Right lobe of liver (tissue), 6 donors: Measurements from ENCODE around the gene GALNT2. TPM values are rescaled to one million over a fixed set of nuclear protein-coding genes. Genes with fewer than 3 reads are reported as not detected.
A peak's percentile ranks its signal among the peaks of the same experiment; 100 is the strongest.

Source experiments
- ATAC-seq, 4 donors: fragments of 200-7000 bp; cut with Tn5 transposase; one replicate each; pipeline ENCODE4 v1.9.1; 2020; ENCODE audit warnings: mild to moderate bottlenecking in 4 of 4, moderate library complexity in 4 of 4
- DNase-seq, 3 donors: peaks; one replicate each; pipeline ENCODE4 v3.0.0-alpha.2; 2020
- H3K27ac ChIP-seq, 3 donors: fragments of 200-600 bp; one replicate each; pipeline ENCODE4 v1.8.0; 2022
- H3K27me3 ChIP-seq, 2 donors: fragments of 200-600 bp; one replicate each; pipeline ENCODE4 v1.8.0; 2022
- H3K36me3 ChIP-seq, 4 donors: fragments of 200-600 bp; sonication (generic) in 1 of 4; one replicate each; pipeline versions ENCODE4 v1.5.1 to v1.8.0; 2017 to 2022; ENCODE audit warnings: control low read depth in 1 of 4
- H3K4me1 ChIP-seq, 4 donors: fragments of 200-600 bp; sonication (generic) in 1 of 4; one replicate each; pipeline versions ENCODE4 v1.5.1 to v1.8.0; 2017 to 2022; ENCODE audit warnings: control low read depth in 1 of 4
- H3K4me3 ChIP-seq, 3 donors: fragments of 200-600 bp; one replicate each; pipeline ENCODE4 v1.8.0; 2022
- H3K9me3 ChIP-seq, 4 donors: fragments of 200-600 bp; sonication (generic) in 1 of 4; one replicate each; pipeline versions ENCODE4 v1.5.1 to v1.8.0; 2017 to 2022; ENCODE audit warnings: control low read depth in 1 of 4
- POLR2A ChIP-seq: fragments of 450-650 bp; IDR thresholded peaks from one replicate; pipeline ENCODE4 v1.6.1; 2017; ENCODE audit warnings: antibody characterized with exemption, mild to moderate bottlenecking
- WGBS: methylation state at CpG from one replicate; pipeline ENCODE4 v1.1.6; 2018; ENCODE audit warnings: low coverage, low lambda C conversion rate; ENCODE audit not compliant: insufficient coverage; ENCODE audit errors: missing lambda C conversion rate; 5-methylcytosine and 5-hydroxymethylcytosine counted together
- intact Hi-C, 2 donors: fragments of 100-400 bp; cut with DNase I; formaldehyde crosslinking; loops; one replicate each; pipeline versions ENCODE4 v1.11.2 to v1.14.1; 2022
- total RNA-seq, 6 experiments: library from RNA; depleted of rRNA in 2 of 6; stranded (reverse); fragments of >200 nt in 2 of 6; fragmentation: NEBNext Ultra II Directional in 3 of 6; extraction: Animal tissue kit (Norgen Biotek cat#: 25700) in 3 of 6; gene quantifications; one replicate each; pipeline versions ENCODE4 v1.1.0 to v1.2.4, GENCODE V29; 2016 to 2023
- TF ChIP-seq, protein P1 (sequence below), 4 donors: fragments of 200-600 bp in 3 of 4; fragments of 450-650 bp in 1 of 4; IDR thresholded peaks; one replicate each; pipeline versions ENCODE4 v1.5.1 to v1.8.0; 2016 to 2022; ENCODE audit warnings: antibody characterized with exemption in 4 of 4, mild to moderate bottlenecking in 2 of 4
- donor health status: DM: no; HTN: yes; CAD: no.
- donor health status: DM: no; HTN: no; CAD: no.
- donor health status: DM: no; HTN: no; CAD: no.
- donor health status: DM: no; HTN: yes; CAD: no.
- donor health status: DM: no; HTN: yes; CAD: no.

GALNT2 gene
- total RNA-seq, 6 experiments from 2014 or later = 58.0 to 152 (median 131) TPM

DNA sequence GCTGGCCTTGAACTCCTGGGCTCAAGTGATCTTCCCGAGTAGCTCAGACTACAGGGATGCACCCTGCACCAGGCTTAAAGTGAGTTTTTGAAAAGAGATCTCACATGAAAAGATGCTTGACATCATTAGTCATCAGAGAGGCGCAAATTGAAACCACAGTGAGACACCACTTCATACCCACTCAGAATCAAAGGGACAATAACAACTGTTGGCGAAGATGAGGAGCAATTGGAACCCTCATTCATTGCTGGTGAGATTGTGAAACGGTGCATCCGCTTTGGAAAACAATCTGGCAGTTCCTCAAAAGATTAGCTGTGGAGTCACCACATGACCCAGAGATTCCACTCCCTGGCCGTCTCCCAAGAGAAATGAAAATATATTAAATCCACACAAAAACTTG lies 236.8 kb downstream of the GALNT2 start:
- H3K27me3 ChIP-seq = no peaks in the 10 kb centered on the region
- ATAC-seq = peak; percentile 62 to 67 (median 66)

DNA sequence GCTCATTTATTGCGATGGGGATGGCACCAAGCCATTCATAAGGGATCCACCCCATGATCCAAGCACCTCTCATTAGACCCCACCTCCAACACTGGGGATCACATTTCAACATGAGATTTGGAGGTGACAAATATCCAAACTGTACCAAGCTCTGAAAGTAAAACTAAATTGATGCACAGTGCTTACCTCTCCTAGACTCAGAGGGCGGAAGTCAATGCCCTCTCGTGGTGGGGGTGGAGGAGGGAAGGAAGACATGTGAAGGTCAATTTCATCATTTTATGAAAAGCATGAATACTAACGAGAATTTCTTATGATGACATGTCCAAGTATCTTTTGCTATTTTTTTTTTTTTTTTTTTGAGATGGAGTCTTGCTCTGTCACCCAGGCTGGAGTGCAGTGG lies 239.1 kb downstream of the GALNT2 start:
- TF ChIP-seq, protein P1, sequence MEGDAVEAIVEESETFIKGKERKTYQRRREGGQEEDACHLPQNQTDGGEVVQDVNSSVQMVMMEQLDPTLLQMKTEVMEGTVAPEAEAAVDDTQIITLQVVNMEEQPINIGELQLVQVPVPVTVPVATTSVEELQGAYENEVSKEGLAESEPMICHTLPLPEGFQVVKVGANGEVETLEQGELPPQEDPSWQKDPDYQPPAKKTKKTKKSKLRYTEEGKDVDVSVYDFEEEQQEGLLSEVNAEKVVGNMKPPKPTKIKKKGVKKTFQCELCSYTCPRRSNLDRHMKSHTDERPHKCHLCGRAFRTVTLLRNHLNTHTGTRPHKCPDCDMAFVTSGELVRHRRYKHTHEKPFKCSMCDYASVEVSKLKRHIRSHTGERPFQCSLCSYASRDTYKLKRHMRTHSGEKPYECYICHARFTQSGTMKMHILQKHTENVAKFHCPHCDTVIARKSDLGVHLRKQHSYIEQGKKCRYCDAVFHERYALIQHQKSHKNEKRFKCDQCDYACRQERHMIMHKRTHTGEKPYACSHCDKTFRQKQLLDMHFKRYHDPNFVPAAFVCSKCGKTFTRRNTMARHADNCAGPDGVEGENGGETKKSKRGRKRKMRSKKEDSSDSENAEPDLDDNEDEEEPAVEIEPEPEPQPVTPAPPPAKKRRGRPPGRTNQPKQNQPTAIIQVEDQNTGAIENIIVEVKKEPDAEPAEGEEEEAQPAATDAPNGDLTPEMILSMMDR (IDR thresholded peaks at IDR 0.05) = no peak
- TF ChIP-seq POLR2A = no peak
- H3K36me3 ChIP-seq = no peaks in the 10 kb centered on the region
- peaks cover 0 to 11% (median 0%) of the 10 kb centered on the region in 4 donors for H3K4me1 ChIP-seq
- no peak overlapping the region for H3K4me3 ChIP-seq
- ATAC-seq (no peak), DNase-seq (no peak)
- H3K27ac ChIP-seq = no peak overlapping the region
- intact Hi-C loops = loop anchor here in 1 of 2 donors (5.0 kb wide), 1 partner anchor 644 kb away; no protein-coding TSS in a partner anchor
- H3K9me3 ChIP-seq = no peaks in the 10 kb centered on the region
- no peaks in the 10 kb centered on the region for H3K27me3 ChIP-seq
- 42% methylated on average over 4 of the region's 4 CpGs for WGBS

More for the DNA sequence above, 236.8 kb downstream of the GALNT2 start:
- no peak for DNase-seq
- TF ChIP-seq, protein P1 (IDR thresholded peaks at IDR 0.05) = no peak
- intact Hi-C loops = no loop called here
- no peaks in the 10 kb centered on the region for H3K9me3 ChIP-seq
- H3K27ac ChIP-seq = no peak overlapping the region
- WGBS = 14% methylated on average over 6 of the region's 6 CpGs
- no peaks in the 10 kb centered on the region for H3K36me3 ChIP-seq
- peaks cover 0 to 15% (median 0%) of the 10 kb centered on the region in 4 donors for H3K4me1 ChIP-seq
- no peak overlapping the region for H3K4me3 ChIP-seq

DNA sequence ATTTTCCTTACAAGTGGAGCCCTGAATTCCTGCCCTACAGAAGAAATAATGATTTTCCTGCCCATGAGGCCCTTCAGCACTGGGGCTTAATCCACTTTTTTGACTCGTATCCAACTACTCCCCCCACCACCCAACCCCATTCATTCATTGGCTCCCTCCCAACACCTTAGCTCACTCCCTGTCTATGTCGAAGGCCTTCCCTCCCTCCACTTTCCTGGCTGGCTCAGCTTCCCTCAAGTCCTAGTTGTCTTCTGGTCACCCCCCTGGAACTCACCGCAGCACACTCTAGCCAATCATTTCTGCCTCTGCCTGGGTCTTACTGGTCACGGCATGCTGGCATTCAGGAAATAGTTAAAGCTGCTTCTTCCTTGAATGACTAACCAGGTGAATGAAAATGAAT lies 240.2 kb downstream of the GALNT2 start:
- WGBS = 59% methylated on average over 4 of the region's 4 CpGs
- Histone ChIP-seq H3K4me1 (peaks cover 0 to 11% (median 0%) of the 10 kb centered on the region in 4 donors), H3K4me3 (no peak overlapping the region), H3K36me3 (no peaks in the 10 kb centered on the region), H3K27ac (no peak overlapping the region), H3K27me3 (no peaks in the 10 kb centered on the region), H3K9me3 (no peaks in the 10 kb centered on the region)
- DNase-seq (no peak), ATAC-seq (no peak)
- intact Hi-C loops = loop anchor here in 1 of 2 donors (5.0 kb wide), 1 partner anchor 645 kb away; no protein-coding TSS in a partner anchor
- no peak for TF ChIP-seq POLR2A
- TF ChIP-seq, protein P1 (IDR thresholded peaks at IDR 0.05) = no peak

DNA sequence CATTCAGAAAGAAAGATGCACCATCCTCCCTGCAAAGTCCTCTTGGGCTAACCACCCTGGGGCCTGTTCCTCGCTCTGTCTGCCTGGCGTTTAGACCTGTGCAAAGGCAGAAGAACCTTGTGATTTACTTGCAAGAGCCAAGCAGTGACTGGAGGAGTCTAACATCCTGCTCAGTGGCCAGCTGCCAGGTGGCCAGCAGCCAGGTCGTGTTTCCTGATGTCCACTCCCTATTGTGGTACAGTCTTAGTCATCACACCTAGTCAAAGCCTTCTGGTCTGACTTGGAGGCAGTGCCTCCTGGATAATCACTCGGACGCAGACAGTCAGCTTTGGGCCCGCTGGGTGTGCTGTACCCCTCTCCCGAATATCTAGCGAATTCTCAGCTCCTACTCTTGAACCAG lies 241.0 kb downstream of the GALNT2 start:
- intact Hi-C loops = loop anchor here in 1 of 2 donors (5.0 kb wide), 1 partner anchor 646 kb away; no protein-coding TSS in a partner anchor
- peak in 1 of 3 donors; percentile 72 for DNase-seq
- no peaks in the 10 kb centered on the region for H3K27me3 ChIP-seq

More for the DNA sequence above, 241.0 kb downstream of the GALNT2 start:
- Histone ChIP-seq H3K4me1 (peaks cover 0 to 11% (median 0%) of the 10 kb centered on the region in 4 donors), H3K4me3 (no peak overlapping the region), H3K36me3 (no peaks in the 10 kb centered on the region), H3K27ac (no peak overlapping the region), H3K9me3 (no peaks in the 10 kb centered on the region)
- WGBS = 53% methylated on average over 3 of the region's 8 CpGs
- TF ChIP-seq, protein P1 (IDR thresholded peaks at IDR 0.05) = no peak
- TF ChIP-seq POLR2A = no peak
- ATAC-seq = peak in 2 of 4 donors; percentile 43 to 48
